Ovary (tissue), 9 donors: ENCODE measurements around the gene PRPF40A. TPM values are rescaled to one million over a fixed set of nuclear protein-coding genes. Genes with fewer than 3 reads are reported as not detected.
A peak's percentile ranks its signal among the peaks of the same experiment; 100 is the strongest.

Experiments used
- DNase-seq, 5 donors: peaks; one replicate each; pipeline ENCODE4 v3.0.0-alpha.2; 2019 to 2020
- H3K27ac ChIP-seq, 2 donors: fragments of 200-600 bp; one replicate each; pipeline versions ENCODE4 v1.5.1 to v1.8.0; 2019 to 2022
- H3K27me3 ChIP-seq: fragments of 200-600 bp; one replicate; pipeline ENCODE4 v1.8.0; 2022
- H3K36me3 ChIP-seq: fragments of 200-600 bp; sonication (generic); one replicate; pipeline ENCODE4 v1.5.1; 2019
- H3K4me1 ChIP-seq: one replicate; pipeline ENCODE4 v1.8.1; 2013; ENCODE audit warnings: mild to moderate bottlenecking, moderate library complexity; ENCODE audit not compliant: insufficient read depth
- H3K4me3 ChIP-seq: fragments of 200-600 bp; sonication (generic); one replicate; pipeline ENCODE4 v1.5.1; 2017
- H3K9me3 ChIP-seq, 2 donors: fragments of 200-600 bp in 1 of 2; sonication (generic) in 1 of 2; one replicate each; pipeline versions ENCODE4 v1.5.1 to v1.8.1; 2013 to 2019; ENCODE audit warnings: mild to moderate bottlenecking in 1 of 2, moderate library complexity in 1 of 2
- EP300 ChIP-seq: sonication (generic); formaldehyde crosslinking; IDR thresholded peaks from one replicate; pipeline ENCODE4 v1.6.1; 2017; ENCODE audit warnings: antibody characterized with exemption
- POLR2A ChIP-seq: fragments of 450-650 bp; IDR thresholded peaks from one replicate; pipeline ENCODE4 v1.6.1; 2017; ENCODE audit warnings: antibody characterized with exemption, mild to moderate bottlenecking, moderate library complexity
- WGBS, 3 donors: extraction: QIAGEN DNeasy Blood & Tissue Kit in 1 of 3; methylation state at CpG; one replicate each; pipeline versions ENCODE4 v1.1.5 to v1.1.7; 2013 to 2017; 5-methylcytosine and 5-hydroxymethylcytosine counted together
- intact Hi-C, 4 donors: fragments of 100-400 bp; cut with DNase I; formaldehyde crosslinking; loops; one replicate each; pipeline versions ENCODE4 v1.11.0 to v1.15.1; 2022 to 2023
- polyA plus RNA-seq, 2 donors: library from polyadenylated mRNA; stranded (reverse); fragments of 200-250 nt in 1 of 2; fragments of 350-450 nt in 1 of 2; fragmentation: Illumina TruSeq in 1 of 2; extraction: RNeasy Lipid Tissue Mini Kit (QIAGEN cat#74804) in 1 of 2; gene quantifications; one replicate each; pipeline ENCODE4 v1.2.3, GENCODE V29; 2013 to 2014
- total RNA-seq, 7 donors: library from RNA; depleted of rRNA in 2 of 7; stranded (reverse); fragments of >200 nt in 2 of 7; fragmentation: NEBNext Ultra II Directional in 3 of 7; extraction: Animal tissue kit (Norgen Biotek cat#: 25700) in 3 of 7; gene quantifications; one replicate each; pipeline versions ENCODE4 v1.1.0 to v1.2.4, GENCODE V29; 2016 to 2023
- TF ChIP-seq, protein P1 (sequence below), 3 donors: fragments of 450-650 bp in 2 of 3; fragments of 200-600 bp in 1 of 3; IDR thresholded peaks; one replicate each; pipeline versions ENCODE4 v1.5.1 to v1.8.0; 2016 to 2022; ENCODE audit warnings: antibody characterized with exemption in 3 of 3, mild to moderate bottlenecking in 1 of 3
- donor health status: DM: no; HTN: no; CAD: no; lungs with moderate emphysema.
- donor health status: DM: no; HTN: no; CAD: no.
- donor health status: Bipolar disorder and iron deficiency.
- donor health status: DM: yes; HTN: yes; CAD: no.
- donor health status: DM: no; HTN: no; CAD: no.
- donor health status: DM: yes; HTN: yes; CAD: no.

PRPF40A gene
- total and polyA plus RNA-seq, 9 donors, result 27.5 to 81.9 (median 61.9) TPM

DNA sequence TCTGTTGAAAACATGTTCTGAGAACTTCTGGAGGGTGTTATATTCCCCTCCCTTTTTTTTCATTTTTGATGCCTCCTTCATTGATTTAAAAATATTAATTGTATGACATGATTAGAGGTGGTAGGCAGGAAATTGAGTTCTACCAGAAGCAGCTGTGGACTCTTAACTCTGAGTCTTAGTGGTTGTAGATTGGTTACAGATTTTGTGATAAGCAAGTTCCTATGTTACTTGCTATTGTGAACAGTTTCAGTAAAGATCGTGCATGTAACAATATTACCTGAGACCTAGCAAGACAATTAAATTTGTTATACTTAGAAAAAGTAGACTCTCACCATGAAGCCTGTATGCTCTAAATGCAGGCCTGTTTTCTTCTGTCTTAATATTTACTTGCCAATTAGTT is 88.1 kb downstream of the PRPF40A start:
- Histone ChIP-seq H3K27ac (no peak overlapping the region), H3K27me3 (no peaks in the 10 kb centered on the region), H3K36me3 (no peaks in the 10 kb centered on the region), H3K9me3 (no peaks in the 10 kb centered on the region), H3K4me1 (peaks cover 3% of the 10 kb centered on the region), H3K4me3 (no peak overlapping the region)
- WGBS, 3 donors, result 87 to 94% (median 90%) methylated on average over 1 of the region's 1 CpG
- TF ChIP-seq, protein P1, sequence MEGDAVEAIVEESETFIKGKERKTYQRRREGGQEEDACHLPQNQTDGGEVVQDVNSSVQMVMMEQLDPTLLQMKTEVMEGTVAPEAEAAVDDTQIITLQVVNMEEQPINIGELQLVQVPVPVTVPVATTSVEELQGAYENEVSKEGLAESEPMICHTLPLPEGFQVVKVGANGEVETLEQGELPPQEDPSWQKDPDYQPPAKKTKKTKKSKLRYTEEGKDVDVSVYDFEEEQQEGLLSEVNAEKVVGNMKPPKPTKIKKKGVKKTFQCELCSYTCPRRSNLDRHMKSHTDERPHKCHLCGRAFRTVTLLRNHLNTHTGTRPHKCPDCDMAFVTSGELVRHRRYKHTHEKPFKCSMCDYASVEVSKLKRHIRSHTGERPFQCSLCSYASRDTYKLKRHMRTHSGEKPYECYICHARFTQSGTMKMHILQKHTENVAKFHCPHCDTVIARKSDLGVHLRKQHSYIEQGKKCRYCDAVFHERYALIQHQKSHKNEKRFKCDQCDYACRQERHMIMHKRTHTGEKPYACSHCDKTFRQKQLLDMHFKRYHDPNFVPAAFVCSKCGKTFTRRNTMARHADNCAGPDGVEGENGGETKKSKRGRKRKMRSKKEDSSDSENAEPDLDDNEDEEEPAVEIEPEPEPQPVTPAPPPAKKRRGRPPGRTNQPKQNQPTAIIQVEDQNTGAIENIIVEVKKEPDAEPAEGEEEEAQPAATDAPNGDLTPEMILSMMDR (IDR thresholded peaks at IDR 0.05), result no peak
- TF ChIP-seq POLR2A, result no peak
- TF ChIP-seq EP300, result no peak
- intact Hi-C loops, result loop anchor here in 1 of 4 donors (10.0 kb wide), 1 partner anchor 294 kb away; the partner anchor contains the start of gene FMNL2
- DNase-seq, result no peak

DNA sequence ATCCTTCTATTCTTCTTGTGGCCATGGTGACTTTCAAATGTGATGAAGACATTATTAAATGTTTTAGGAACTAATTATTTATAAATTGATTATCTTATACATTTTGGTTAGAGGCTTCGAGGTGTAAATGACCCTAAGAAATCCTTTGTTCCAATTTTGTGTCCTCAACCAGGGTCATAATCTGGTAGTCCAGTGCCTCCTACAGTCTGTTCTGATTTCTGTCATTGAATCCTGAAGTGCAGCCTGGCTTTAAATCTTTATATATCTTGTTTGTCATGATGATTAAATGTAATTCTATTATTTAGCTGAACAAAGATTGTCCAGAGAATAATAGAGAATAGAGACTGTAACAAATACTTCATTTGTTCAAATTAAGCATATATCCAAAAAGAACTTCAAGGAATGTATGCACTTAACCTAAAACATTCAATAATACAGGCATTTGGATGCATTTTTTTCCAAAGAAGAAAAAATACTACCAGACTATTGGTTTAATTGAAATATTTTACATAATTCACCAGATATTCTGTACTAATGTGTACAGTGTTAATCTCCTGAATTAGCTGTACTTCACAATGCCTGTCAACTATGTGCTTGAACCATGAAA is 89.8 kb downstream of the PRPF40A start:
- no peak for DNase-seq
- Histone ChIP-seq H3K4me1 (peaks cover 3% of the 10 kb centered on the region), H3K27ac (peak overlapping the region in 1 of 2 donors; percentile 10), H3K27me3 (no peaks in the 10 kb centered on the region), H3K4me3 (no peak overlapping the region), H3K9me3 (no peaks in the 10 kb centered on the region), H3K36me3 (no peaks in the 10 kb centered on the region)
- intact Hi-C loops, result loop anchor here in 3 of 4 donors (1.0 to 10.0 kb wide), 3 partner anchors 293 to 440 kb away; partner anchors contain the start of gene FMNL2 (in 1 of the 3)
- WGBS, 3 donors, result 0 to 2% (median 0%) methylated on average over 1 of the region's 1 CpG
- no peak for TF ChIP-seq POLR2A
- TF ChIP-seq, protein P1 (IDR thresholded peaks at IDR 0.05), result peak in 2 of 3 donors; percentile 60 to 63
- no peak for TF ChIP-seq EP300

DNA sequence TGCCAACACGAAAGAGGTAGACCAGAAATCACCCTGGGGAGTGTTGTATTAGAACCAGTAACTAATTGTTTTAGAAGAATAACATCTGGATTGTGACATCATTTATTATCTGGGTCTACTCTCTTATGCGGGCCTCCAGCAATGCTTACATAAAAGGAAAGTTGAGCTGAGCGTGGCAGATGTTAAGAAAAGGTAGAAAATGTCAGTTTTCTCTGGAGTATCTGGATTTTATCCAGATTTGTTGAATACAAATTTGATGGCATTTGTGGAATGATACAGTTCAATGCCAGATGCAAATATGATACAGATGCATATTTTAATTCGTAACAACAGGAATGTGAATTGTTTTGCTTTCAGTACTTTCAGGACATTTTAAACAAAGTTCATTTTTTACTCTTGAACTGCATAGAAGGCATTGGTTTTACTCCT is 90.3 kb downstream of the PRPF40A start:
- no peaks in the 10 kb centered on the region for H3K9me3 ChIP-seq
- peaks cover 3% of the 10 kb centered on the region for H3K4me1 ChIP-seq
- no peak for DNase-seq
- intact Hi-C loops, result loop anchor here in 3 of 4 donors (1.0 to 10.0 kb wide), 3 partner anchors 292 to 440 kb away; partner anchors contain the start of gene FMNL2 (in 1 of the 3)
- peak overlapping the region in 1 of 2 donors; percentile 10 for H3K27ac ChIP-seq
- H3K27me3 ChIP-seq, result no peaks in the 10 kb centered on the region
- WGBS, 3 donors, result 20 to 32% (median 21%) methylated on average over 4 of the region's 4 CpGs
- no peak for TF ChIP-seq POLR2A
- no peak for TF ChIP-seq EP300
- TF ChIP-seq, protein P1 (IDR thresholded peaks at IDR 0.05), result no peak
- no peak overlapping the region for H3K4me3 ChIP-seq
- H3K36me3 ChIP-seq, result no peaks in the 10 kb centered on the region

DNA sequence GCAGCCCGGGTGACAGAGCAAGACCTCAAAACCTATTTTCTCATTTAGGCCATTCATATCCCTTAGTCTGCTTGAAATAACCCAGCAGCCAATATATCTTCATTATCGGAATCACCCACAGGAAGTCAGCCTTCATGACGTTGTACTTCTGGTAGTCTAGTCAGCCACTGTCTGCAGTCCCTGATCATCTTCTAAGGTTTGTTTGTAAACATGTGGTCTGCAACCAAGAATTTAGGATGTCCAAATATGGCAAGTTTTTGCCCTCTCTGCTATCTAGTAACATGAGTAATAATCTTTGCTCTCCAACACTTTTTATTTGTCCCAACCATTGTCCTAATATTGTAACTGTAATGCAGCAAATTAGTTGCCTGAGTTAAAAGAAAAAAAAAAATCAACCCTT is 92.5 kb downstream of the PRPF40A start:
- no peak for DNase-seq
- WGBS, 3 donors, result 54 to 72% (median 55%) methylated on average over 3 of the region's 3 CpGs
- Histone ChIP-seq H3K9me3 (no peaks in the 10 kb centered on the region), H3K27me3 (no peaks in the 10 kb centered on the region), H3K36me3 (no peaks in the 10 kb centered on the region), H3K4me1 (peaks cover 3% of the 10 kb centered on the region), H3K4me3 (no peak overlapping the region), H3K27ac (no peak overlapping the region)
- TF ChIP-seq EP300 (no peak), POLR2A (no peak)
- TF ChIP-seq, protein P1 (IDR thresholded peaks at IDR 0.05), result no peak
- intact Hi-C loops, result loop anchor here in 1 of 4 donors (10.0 kb wide), 1 partner anchor 290 kb away; the partner anchor contains the start of gene FMNL2
